Measurements from ENCODE around the gene ORM2.
A peak's percentile ranks its signal among the peaks of the same experiment; 100 is the strongest.

ORM2 gene

GRCh38 chr9:114348261-114348905, 18.7 kb downstream of the ORM2 start:
- DNase-seq (ENCODE audit: low read depth in 3 of 3, low spot score in 1 of 3), result no peak

DNA sequence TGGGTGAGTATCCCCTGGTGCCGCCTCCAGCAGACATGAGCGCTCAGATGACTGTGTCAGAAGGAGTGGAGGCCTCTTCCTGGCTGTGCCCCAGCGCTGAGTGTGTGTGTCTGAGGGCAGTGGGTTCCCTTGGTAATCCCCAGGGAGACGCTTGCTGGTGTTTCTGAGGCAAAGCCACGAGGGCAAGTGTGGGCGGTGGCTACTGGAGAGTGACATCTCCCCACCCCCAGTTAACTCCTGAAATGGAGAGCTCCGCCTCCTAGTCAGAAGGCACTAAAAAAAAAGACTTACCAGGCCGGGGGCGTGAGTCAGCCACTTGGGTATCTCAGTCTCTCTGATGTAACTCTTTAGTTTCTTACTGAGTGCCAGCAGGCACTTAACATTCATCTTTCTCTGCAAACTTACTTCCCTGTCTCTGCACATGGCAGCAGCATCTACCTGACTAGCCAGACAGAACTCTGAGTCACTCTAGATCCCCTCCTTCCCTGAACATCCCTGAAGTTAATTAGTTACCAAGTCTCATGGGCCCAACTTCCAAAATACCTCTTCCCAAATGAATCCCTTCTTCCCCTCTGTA, 19.3 kb downstream of the ORM2 start:
- peak in 2 of 3 donors; percentile 28 to 71 for DNase-seq (ENCODE audit: low read depth in 3 of 3, low spot score in 1 of 3)

DNA sequence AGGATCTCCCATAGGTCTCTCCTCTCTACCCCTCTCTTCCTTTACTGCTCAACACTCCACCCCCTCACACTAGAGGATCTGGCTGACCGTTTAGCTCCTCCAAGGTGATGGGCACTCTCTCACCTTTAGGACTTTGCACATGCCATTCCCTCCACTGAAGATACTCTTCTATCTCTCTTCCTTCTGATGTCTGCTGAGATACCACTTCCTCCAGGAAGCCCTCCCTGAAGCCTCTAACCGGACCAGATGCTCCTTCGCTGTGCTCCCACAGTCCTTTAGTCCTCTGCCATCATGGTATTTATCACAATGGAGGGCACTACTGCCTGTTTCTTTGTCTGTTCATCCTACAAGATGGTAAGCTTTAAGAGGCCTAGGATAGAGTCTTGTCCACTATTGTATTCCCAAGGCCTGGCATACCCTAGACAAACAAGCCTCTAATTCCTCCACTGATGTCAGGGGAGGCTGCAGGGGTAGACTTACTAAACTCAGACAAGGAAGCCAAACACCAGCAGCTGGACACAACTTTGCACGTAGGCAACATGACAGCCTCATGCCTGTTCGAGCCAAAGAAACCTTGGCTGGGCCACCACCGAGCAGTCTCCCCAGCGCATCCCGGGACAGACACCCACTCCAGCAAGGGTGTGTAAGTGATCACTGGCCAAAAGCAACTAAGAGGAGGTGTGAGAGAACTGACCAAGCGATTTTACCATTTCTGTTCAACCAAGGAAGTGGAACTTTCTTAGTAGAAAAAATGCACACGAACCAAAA, 20.2 kb downstream of the ORM2 start:
- no peak for DNase-seq (ENCODE audit: low read depth in 3 of 3, low spot score in 1 of 3)

GRCh38 chr9:114350636-114351401, 21.1 kb downstream of the ORM2 start:
- no peak for DNase-seq (ENCODE audit: low read depth in 3 of 3, low spot score in 1 of 3)

GRCh38 chr9:114351932-114352331, 22.3 kb downstream of the ORM2 start:
- DNase-seq (ENCODE audit: low read depth in 3 of 3, low spot score in 1 of 3), result no peak

DNA sequence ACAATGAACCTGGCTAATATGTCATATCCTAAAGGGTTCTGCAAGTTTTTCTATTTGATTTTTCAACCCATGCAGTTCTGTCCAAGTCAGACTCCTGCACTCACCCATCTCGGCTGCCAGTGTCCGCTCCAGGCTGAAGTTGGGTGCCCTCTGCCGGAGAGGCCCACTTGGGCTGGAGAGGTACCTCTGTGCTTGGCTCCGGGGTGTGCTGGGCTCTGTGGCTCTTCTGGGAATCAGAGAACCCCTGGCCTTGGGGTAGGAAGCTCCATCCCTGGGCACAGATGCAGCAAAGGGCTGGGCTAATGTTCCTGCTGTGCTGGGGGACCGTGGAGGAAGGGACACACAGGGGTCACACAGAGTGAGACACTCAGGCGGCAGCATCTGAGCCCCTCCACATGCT, 26.2 kb downstream of the ORM2 start:
- DNase-seq (ENCODE audit: low read depth in 3 of 3, low spot score in 1 of 3), result no peak

GRCh38 chr9:114356792-114357191, 27.1 kb downstream of the ORM2 start:
- DNase-seq (ENCODE audit: low read depth in 3 of 3, low spot score in 1 of 3), result no peak

- no peak for DNase-seq (ENCODE audit: low read depth in 3 of 3, low spot score in 1 of 3)
These were observed 27.7 kb downstream of the ORM2 start for GRCh38 chr9:114357360-114357759.

DNA sequence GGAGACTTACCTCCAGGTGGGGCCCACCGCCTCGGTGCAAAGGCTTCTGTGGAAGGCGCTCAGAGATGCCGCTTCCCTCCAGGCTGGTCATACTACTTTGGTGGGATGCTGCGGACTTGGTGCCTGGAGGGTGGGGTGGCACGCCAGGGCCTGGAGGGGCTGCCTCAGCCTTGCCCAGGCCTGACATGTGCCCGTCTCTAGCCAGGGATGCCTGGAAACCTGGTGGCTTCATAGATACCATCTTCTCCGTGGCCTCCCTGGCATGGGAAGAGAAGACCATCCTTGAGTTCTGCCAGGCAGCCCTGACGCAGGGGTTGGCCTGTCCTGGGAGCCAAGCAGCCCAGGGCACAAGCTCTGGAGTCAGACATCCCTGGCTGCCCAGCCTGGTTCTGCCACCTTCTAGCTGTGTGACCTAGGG, 28.3 kb downstream of the ORM2 start:
- no peak for DNase-seq (ENCODE audit: low read depth in 3 of 3, low spot score in 1 of 3)

DNA sequence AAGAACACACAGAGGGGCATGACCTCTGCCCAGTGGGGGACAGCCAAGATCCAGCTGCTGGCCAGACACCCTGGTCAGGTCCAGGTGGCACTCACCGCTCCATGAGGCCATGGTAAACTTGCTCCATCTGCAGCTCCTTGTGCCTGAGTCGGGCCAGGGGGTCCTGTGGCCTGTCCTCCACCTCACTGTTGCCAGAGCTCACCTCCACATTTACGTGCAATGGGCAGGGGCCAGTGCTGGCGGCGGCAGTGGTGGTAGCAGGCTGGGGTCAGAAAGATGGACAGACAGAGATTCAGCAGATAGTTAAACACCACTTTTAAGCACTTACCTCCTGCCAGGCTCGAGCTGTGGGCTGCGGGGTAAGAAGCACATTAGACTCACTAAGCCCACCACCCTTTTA, 30.1 kb downstream of the ORM2 start:
- DNase-seq (ENCODE audit: low read depth in 3 of 3, low spot score in 1 of 3), result no peak

GRCh38 chr9:114361542-114361941, 31.9 kb downstream of the ORM2 start:
- no peak for DNase-seq (ENCODE audit: low read depth in 3 of 3, low spot score in 1 of 3)

- DNase-seq (ENCODE audit: low read depth in 3 of 3, low spot score in 1 of 3), result no peak
These were observed 32.7 kb downstream of the ORM2 start for GRCh38 chr9:114362394-114362793.

- no peak for DNase-seq (ENCODE audit: low read depth in 3 of 3, low spot score in 1 of 3)
These were observed 33.8 kb downstream of the ORM2 start for GRCh38 chr9:114363424-114363823.

DNA sequence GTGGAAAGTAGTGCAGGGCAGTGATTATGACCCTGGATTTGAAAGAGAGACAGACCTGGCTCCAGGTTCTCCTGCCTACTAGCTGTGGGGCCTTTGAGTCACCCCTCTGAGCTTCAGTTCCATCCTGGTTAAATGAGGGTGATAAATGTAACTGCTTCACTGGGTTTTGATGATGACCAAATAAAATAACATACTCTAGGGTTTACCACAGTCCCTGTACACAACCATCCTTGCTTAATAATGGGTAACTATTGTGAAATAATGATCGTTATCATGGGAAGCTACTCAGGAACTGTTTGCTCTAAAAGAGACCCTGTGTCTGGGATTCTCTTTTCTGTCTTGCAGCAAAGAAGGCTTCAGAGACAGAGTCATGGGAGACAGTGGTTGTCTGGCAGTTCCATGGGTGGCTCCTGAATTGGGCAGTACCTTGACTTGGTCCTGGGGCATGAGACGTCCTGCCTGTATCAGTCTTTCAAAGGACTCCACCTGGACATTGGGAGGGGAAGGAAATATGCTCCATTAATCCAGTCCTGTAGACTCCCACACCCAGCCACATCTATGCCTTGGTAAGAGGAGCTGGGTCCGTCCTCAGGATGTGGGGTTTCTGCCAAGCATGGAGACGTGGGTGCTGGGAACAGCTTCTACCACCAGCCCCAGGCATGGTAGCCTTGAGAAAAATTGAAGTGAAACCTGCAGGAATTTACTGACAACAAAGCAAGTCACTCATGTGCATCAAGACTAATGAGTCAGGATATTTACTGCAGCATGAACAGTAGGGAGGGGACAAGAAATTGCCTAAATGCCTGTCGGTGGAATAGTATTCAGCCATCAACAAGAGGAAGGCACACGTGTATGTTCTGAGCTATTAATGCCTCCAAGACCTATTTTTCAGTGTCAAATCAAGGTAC, 34.7 kb downstream of the ORM2 start:
- DNase-seq (ENCODE audit: low read depth in 3 of 3, low spot score in 1 of 3), result no peak

DNA sequence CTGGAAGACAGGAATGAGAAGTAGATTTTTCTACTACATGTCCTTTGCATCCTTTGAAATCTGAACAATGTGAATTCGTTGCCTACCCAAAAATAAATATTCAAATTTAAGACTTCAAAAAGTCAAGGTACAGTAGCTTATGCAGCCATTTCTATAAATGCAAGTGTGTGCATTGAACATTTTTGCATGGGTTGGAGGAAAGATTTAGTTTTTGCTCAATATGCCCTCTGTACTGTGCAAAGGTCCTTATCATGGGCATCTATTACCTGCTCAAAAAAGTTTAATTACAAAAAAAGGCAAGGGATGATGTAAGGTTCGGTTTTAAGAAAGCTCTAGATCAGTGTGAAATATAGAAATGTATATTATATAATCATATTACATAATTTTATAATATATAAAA, 35.5 kb downstream of the ORM2 start:
- DNase-seq (ENCODE audit: low read depth in 3 of 3, low spot score in 1 of 3), result no peak

DNA sequence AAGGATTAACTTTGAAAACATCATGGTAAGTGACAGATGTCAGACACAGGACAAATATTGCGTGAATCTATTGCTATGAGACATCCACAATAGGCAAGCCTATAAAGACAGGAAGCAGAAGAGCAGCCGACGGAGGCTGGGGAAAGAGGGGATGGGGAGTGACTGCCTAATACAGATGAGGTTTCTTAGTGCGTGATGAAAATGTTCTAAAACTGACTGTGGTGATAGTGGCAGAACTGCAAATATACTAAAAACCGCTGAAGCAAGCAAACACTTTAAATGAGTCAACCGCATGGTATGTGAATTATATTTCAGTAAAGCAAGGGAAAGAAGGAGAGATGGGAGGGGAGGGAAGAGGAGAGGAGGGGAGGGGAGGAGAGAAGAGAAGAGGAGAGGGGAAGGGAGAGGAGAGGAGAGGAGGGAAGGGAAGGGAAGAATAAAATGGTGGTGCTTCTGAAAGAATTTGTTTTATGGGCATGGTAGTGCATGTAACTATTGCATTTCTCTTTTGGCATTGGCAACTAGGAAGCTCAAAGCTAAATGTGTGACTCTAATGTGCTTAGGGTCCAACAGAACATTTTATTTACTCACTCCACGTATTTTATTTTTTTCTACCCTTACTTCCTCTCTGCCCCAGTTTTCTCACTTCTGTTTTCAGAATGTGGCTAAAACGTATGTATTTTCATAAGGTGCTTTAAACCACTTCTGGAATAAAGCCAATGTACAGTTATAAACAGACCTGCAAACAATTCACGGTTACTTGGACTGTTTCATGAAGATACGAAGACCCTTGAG, 36.9 kb downstream of the ORM2 start:
- no peak for DNase-seq (ENCODE audit: low read depth in 3 of 3, low spot score in 1 of 3)

DNA sequence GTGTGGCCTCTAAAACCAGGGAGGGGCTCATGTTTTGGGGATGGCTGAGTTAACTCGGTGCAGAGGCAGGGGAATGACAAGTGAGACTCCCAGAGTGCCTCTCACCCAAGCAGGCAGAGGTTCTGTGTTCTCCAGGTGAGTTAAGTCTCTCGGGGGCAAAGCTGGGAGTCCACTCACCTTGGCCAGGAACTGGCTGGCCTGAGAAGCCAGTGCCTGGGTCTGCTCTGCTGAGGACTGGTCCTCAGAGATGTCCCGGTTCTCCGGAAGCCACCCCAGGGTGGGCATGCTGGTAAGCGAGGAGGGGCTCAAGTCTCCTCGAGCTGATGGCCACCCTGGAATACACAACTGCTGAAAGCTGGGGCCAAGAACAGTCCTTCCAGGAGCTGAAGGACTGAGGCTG, 37.7 kb downstream of the ORM2 start:
- DNase-seq (ENCODE audit: low read depth in 3 of 3, low spot score in 1 of 3), result no peak

DNA sequence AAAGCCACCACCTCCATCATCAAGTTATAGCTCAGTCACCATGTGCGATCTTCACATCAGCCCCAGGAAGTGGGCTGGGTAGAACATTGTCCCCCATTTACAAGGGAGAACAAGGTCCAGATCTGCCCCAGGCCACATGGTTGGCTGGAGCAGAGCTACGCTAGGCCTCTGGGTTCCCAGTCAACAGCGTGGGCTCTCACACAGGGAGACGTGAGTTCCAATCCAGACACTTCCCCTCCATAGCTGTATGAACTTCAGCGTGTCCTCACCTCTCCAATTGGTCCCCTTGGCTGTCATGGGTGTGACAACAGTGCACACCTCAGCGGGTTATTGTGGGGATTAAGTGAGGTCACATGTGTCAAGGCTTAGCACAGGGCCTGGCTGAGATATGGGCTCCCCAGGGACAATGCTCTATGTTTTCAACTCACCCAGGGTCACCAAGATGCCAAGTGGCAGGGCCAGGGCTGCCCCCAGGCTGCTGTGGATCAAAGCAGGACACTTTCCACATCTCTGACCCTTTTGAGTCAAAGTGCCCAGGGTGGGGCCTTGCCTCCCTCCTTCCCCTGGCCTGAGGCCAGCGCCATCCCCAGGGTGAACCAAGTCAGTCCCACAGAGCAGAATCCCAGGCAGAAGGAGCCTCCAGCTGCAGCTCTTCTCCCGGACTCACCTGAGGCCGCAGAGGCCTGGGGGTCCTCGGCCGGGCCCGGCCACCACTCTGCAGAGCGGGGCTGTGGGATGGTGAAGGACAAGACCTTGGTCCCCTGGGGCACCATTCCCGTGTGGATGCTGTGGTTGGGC, 38.3 kb downstream of the ORM2 start:
- DNase-seq (ENCODE audit: low read depth in 3 of 3, low spot score in 1 of 3), result no peak
